Lower lobe of right lung (tissue), 2 donors: Measurements from ENCODE around the gene NRTN. TPM values are rescaled to one million over a fixed set of nuclear protein-coding genes. Genes with fewer than 3 reads are reported as not detected.

Experiments used
- ATAC-seq, 2 donors: fragments of 200-7000 bp; cut with Tn5 transposase; one replicate each; pipeline ENCODE4 v1.9.1; 2020 to 2022; ENCODE audit warnings: mild to moderate bottlenecking in 2 of 2, moderate library complexity in 2 of 2
- DNase-seq: peaks from one replicate; pipeline ENCODE4 v3.0.0-alpha.2; 2020
- H3K27ac ChIP-seq: fragments of 200-600 bp; one replicate; pipeline ENCODE4 v1.8.0; 2022
- H3K27me3 ChIP-seq: fragments of 200-600 bp; one replicate; pipeline ENCODE4 v1.8.0; 2022; ENCODE audit warnings: low read depth
- H3K36me3 ChIP-seq: fragments of 200-600 bp; one replicate; pipeline ENCODE4 v1.8.0; 2022; ENCODE audit warnings: mild to moderate bottlenecking
- H3K4me1 ChIP-seq: fragments of 200-600 bp; one replicate; pipeline ENCODE4 v1.8.0; 2022
- H3K4me3 ChIP-seq: fragments of 200-600 bp; one replicate; pipeline ENCODE4 v1.8.0; 2022; ENCODE audit warnings: mild to moderate bottlenecking
- H3K9me3 ChIP-seq: fragments of 200-600 bp; one replicate; pipeline ENCODE4 v1.8.0; 2022
- CTCF ChIP-seq: fragments of 200-600 bp; IDR thresholded peaks from one replicate; pipeline ENCODE4 v1.8.0; 2022; ENCODE audit warnings: antibody characterized with exemption, mild to moderate bottlenecking
- intact Hi-C: fragments of 100-400 bp; cut with DNase I; formaldehyde crosslinking; loops from one replicate; pipeline ENCODE4 v1.11.0; 2022
- total RNA-seq: library from RNA; stranded (reverse); fragmentation: NEBNext Ultra II Directional; extraction: Animal tissue kit (Norgen Biotek cat#: 25700); gene quantifications from one replicate; pipeline ENCODE4 v1.2.1, GENCODE V29; 2021
- donor health status: DM: no; HTN: yes; CAD: no; lungs with severe emphysema.

The NRTN gene
- total RNA-seq, 1 donor from 2014 or later = 2.7 TPM

GRCh38 chr19:5877427-5877826 is 72.6 kb downstream of the NRTN start:
- Histone ChIP-seq H3K4me3 (no peak overlapping the region), H3K36me3 (no peaks in the 10 kb centered on the region), H3K4me1 (peaks cover 8% of the 10 kb centered on the region), H3K27ac (no peak overlapping the region), H3K27me3 (peaks cover 33% of the 10 kb centered on the region), H3K9me3 (no peaks in the 10 kb centered on the region)
- ATAC-seq (no peak), DNase-seq (no peak)
- intact Hi-C loops = no loop called here
- no peak for TF ChIP-seq CTCF

- Histone ChIP-seq H3K27ac (no peak overlapping the region), H3K4me3 (no peak overlapping the region), H3K27me3 (peaks cover 33% of the 10 kb centered on the region), H3K36me3 (no peaks in the 10 kb centered on the region), H3K4me1 (peaks cover 8% of the 10 kb centered on the region), H3K9me3 (no peaks in the 10 kb centered on the region)
- intact Hi-C loops = no loop called here
- no peak for TF ChIP-seq CTCF
- no peak for ATAC-seq
- DNase-seq = no peak
Measured at GRCh38 chr19:5877882-5878281, 73.0 kb downstream of the NRTN start.

Other genes with a start within 250 kb of the NRTN start
- gene TINCR, start 237.1 kb upstream of the NRTN start, total RNA-seq = 3.9 TPM
- 81.8 TPM for gene SAFB2, start 182.3 kb upstream of the NRTN start, total RNA-seq
- gene SAFB, start 182.0 kb upstream of the NRTN start, total RNA-seq = 87.1 TPM
- 42.7 TPM for gene MICOS13, start 124.6 kb upstream of the NRTN start, total RNA-seq
- 8.6 TPM for gene HSD11B1L, start 124.0 kb upstream of the NRTN start, total RNA-seq
- gene RPL36, start 114.8 kb upstream of the NRTN start, total RNA-seq = 566 TPM
- gene LONP1, start 84.9 kb upstream of the NRTN start, total RNA-seq = 65.3 TPM
- 6.4 TPM for gene CATSPERD, start 84.4 kb upstream of the NRTN start, total RNA-seq
- 2.7 TPM for gene PRR22, start 20.3 kb upstream of the NRTN start, total RNA-seq
- gene DUS3L, start 13.9 kb upstream of the NRTN start, total RNA-seq = 24.3 TPM
- gene FUT6, start 34.6 kb downstream of the NRTN start, total RNA-seq = 1.1 TPM
- 11.3 TPM for gene FUT3, start 46.4 kb downstream of the NRTN start, total RNA-seq
- not detected for gene FUT5, start 65.5 kb downstream of the NRTN start, total RNA-seq
- 150 TPM for gene NDUFA11, start 98.7 kb downstream of the NRTN start, total RNA-seq
- 8.1 TPM for gene VMAC, start 99.8 kb downstream of the NRTN start, total RNA-seq
- gene CAPS, start 109.2 kb downstream of the NRTN start, total RNA-seq = 76.7 TPM
- gene RANBP3, start 173.1 kb downstream of the NRTN start, total RNA-seq = 70.8 TPM